ENCODE data around the gene PRDM10.
"Not testable (repeated sequence)": the region's sequence is repeated elsewhere in the genome, so short reads cannot be mapped to it uniquely, and the experiment has no call there.

Gene PRDM10, protein sequence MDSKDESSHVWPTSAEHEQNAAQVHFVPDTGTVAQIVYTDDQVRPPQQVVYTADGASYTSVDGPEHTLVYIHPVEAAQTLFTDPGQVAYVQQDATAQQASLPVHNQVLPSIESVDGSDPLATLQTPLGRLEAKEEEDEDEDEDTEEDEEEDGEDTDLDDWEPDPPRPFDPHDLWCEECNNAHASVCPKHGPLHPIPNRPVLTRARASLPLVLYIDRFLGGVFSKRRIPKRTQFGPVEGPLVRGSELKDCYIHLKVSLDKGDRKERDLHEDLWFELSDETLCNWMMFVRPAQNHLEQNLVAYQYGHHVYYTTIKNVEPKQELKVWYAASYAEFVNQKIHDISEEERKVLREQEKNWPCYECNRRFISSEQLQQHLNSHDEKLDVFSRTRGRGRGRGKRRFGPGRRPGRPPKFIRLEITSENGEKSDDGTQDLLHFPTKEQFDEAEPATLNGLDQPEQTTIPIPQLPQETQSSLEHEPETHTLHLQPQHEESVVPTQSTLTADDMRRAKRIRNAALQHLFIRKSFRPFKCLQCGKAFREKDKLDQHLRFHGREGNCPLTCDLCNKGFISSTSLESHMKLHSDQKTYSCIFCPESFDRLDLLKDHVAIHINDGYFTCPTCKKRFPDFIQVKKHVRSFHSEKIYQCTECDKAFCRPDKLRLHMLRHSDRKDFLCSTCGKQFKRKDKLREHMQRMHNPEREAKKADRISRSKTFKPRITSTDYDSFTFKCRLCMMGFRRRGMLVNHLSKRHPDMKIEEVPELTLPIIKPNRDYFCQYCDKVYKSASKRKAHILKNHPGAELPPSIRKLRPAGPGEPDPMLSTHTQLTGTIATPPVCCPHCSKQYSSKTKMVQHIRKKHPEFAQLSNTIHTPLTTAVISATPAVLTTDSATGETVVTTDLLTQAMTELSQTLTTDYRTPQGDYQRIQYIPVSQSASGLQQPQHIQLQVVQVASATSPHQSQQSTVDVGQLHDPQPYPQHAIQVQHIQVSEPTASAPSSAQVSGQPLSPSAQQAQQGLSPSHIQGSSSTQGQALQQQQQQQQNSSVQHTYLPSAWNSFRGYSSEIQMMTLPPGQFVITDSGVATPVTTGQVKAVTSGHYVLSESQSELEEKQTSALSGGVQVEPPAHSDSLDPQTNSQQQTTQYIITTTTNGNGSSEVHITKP

DNA sequence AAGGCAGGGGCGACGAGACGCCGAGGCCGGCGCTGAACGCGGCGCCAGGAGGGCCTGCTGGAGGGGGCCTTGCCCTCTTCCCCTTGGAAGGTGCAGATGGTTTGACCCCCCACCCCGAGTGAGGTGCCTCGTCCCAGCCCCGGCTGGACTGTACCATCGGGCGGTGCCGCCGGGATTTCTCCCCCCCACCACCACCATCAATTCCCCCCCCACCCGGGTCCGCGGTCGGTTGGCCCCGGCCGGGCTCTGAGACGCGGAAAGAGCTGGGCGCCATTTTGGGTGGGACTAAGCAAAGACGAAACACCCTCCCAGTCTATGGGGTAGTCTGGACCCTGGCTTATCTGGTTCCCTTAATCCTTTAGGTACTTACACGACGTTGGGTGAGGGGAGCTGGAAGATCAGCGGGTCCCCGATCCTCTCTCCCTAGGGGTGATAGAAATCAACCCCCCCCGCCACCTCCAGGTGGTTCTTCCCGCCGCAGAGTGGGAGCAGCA is at the start of gene PRDM10:
Gene PRDM10, minus strand, starts transcription at position 484 of the 494 bp plus-strand sequence. CDS start 41,871 bp downstream, outside the sequence.
- peak; percentile 80 for DNase-seq (ENCODE audit: low read depth, low spot score)

DNA sequence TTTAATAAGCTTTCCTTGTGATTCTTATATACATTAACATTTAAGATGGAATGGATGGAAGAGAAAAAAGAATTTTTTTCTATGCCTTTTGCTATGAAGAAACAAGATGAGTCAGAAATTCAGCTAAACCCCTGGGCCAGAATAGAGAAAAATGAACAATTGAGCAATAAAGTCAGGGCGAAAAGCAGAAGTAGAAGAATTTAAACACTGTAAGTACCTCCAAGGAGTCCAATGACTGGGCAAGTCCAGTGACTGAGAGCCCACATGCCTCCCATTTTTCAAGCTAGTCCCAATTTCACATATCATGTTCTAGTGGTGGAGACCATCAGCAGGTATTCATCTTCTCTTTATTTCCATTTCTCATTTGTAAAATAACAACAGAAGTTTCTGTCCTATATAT is 48.4 kb upstream of the PRDM10 start:
- no peak for DNase-seq (ENCODE audit: low read depth, low spot score)

DNA sequence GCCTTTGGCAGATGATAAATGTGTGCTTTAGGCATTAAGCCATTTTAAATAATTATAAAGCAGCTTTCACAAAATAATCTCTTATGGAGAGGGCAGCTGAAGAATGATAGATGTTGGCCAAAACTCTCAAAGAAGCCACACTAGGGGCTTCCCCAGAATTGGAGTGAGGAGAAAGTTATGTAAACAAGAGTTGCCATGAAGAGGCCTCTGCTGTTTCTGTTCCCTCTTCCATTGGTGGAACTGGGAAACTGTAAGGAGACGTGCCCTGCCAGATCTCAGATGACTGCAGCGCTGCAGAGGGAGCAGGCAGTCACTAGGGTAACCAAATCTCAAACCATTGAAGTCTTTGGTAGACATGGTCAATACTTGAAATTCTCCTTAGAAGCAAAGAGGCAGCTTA is 47.6 kb upstream of the PRDM10 start:
- no peak for DNase-seq (ENCODE audit: low read depth, low spot score)

- DNase-seq (ENCODE audit: low read depth, low spot score) = no peak
These were observed 46.7 kb upstream of the PRDM10 start for GRCh38 chr11:130049328-130049771.

DNA sequence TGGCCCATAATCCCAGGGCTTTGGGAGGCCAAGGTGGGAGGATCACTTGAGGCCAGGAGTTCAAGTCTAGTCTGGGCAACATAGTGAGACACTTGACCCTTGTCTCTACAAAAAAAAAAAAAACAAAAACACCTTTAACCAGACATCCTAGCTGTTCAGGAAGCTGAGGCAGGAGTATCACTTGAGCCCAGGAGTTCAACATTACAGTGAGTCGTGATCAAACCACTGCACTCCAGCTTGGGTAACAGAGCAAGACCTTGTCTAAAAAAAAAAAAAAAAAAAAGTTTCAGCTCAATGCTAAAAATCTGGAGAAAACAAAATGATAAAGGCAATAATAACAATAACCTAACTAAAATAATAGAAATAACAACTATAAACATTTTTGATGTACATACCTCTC is 44.5 kb upstream of the PRDM10 start:
- no peak for DNase-seq (ENCODE audit: low read depth, low spot score)

GRCh38 chr11:130043575-130043974 is 40.9 kb upstream of the PRDM10 start:
- DNase-seq (ENCODE audit: low read depth, low spot score) = no peak

DNA sequence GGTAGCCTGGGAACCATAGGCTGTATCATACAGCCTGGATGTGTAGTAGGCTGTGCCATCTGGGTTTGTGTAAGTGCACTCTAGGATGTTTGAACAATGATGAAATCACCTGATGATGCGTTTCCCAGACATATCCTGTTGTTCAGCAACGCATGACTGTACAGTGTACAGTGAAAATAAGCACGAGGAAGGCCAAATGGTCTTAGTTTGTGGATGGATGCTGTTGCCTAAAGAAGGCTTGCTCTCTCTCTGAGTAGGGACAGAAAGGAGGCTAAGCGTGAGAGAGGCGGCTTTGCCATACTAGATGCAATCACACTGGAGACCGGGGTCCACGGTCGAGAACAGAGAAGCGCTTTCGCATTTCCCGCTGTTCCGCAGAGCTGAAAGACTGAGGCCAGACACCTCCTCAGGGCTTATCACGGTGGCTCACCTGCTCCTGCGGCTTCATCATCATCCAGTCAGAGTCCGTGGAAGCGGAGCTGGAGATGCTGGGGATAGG is 39.5 kb upstream of the PRDM10 start:
- DNase-seq (ENCODE audit: low read depth, low spot score) = peak; percentile 26

DNA sequence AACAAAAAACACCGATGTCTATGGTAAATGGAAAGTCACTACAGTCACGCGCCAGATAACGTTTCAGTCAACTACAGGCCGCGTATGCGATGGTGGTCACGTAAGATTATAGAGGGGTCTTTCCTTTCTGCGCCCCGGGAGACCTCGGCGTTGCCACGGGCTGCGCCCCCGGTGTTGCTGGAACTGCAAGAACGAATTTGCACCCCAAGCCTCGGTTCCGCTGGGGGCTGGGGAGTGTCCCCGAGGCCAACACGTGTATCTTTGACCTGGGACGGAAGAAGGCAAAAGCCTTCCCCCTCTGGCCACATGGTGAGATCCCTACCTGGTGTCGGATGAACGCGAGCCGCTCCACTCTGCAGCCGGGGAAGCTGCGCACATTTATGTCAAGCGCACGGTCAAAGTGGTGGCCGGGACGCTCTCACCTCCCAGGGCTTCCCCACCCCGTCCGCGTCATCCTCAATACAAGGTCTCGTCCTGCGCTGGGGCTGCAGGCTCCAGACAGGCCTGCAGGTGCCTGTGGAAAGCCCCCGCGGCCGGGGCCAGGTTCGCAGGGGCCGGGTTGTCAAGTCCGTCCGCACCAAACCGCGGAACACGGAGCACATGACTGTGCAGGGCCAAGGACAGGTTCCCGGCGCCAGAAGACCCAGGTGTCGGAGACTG is 37.8 kb upstream of the PRDM10 start:
- no peak for DNase-seq (ENCODE audit: low read depth, low spot score)

- no peak for DNase-seq (ENCODE audit: low read depth, low spot score)
These were observed 35.4 kb upstream of the PRDM10 start for GRCh38 chr11:130037881-130038585.

DNA sequence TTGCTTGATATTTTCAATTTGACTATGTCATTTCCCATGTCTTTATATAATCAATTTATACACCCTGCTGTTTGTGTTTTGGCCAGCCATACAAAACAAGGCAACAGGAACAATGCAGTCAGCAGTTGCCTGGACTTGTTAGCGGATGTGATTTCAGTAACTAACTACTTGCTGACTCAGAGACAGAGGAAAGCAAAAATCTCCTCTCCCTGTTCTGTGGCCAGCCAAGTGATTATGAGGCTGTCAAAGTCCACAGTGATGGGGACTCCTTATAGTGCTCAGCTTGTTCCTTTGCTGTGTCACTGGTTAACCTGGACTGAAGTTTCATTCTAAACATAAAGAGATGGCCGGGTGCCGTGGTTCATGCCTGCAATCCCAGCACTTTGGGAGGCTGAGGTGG is 34.4 kb upstream of the PRDM10 start:
- no peak for DNase-seq (ENCODE audit: low read depth, low spot score)

DNA sequence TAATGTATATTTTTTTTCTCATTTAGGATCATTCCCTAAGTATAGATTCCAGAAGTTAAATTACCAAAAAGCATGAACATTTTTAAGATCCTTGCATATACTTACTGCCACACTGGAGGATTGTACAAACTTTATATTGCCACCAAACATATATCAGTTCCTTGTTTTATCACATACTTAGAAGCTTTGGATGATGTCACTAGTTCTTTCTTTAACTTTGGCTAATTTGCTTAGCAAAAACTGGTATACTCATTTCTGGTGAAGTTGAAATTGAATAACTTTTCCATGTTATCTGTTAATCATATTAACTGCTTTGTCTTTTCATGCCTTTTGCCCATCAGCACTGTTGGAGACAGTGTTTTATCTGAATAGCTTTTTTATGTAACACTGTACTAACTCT is 31.6 kb upstream of the PRDM10 start:
- no peak for DNase-seq (ENCODE audit: low read depth, low spot score)

GRCh38 chr11:130032931-130033330 is 30.3 kb upstream of the PRDM10 start:
- no peak for DNase-seq (ENCODE audit: low read depth, low spot score)

- DNase-seq (ENCODE audit: low read depth, low spot score) = no peak
These were observed 29.3 kb upstream of the PRDM10 start for GRCh38 chr11:130031945-130032344.

DNA sequence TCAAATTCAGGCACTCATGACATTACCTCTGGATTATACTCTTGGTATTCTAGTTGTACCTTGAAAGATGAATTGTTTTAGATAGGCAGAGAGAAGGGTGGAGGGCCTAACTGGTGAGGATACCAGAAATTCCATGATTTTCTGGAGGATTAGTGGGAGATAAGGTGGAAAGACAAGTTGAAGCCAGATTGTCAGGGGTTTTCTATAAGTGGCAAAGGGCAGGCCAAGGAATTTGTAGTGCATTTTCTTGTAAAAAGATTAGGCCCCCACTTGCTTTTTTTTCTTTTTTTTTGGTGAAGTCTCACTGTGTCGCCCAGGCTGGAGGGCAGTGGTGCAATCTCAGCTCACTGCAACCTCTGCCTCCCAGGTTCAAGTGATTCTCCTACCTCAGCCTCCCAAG is 28.4 kb upstream of the PRDM10 start:
- no peak for DNase-seq (ENCODE audit: low read depth, low spot score)

- DNase-seq (ENCODE audit: low read depth, low spot score) = no peak
These were observed 26.5 kb upstream of the PRDM10 start for GRCh38 chr11:130029137-130029536.

GRCh38 chr11:130025371-130025770 is 22.7 kb upstream of the PRDM10 start:
- no peak for DNase-seq (ENCODE audit: low read depth, low spot score)

DNA sequence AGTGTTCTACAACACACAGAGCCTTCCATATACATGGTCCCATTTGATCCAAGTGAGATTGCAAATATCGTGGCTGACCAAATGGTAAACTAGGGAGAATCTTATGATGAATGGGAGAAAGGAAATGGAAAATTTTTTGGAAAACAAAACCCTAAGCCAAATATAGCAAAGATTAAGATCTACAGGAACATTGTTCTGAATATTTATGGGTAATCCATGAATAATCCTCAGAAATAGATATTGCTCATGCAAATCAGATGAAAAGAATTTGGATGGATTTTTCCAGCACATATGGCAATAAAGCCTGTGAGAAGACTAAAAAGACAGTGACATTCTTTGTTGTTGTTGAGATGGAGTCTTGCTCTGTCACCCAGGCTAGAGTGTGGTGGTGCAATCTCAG is 21.7 kb upstream of the PRDM10 start:
- no peak for DNase-seq (ENCODE audit: low read depth, low spot score)

GRCh38 chr11:130023204-130023603 is 20.6 kb upstream of the PRDM10 start:
- no peak for DNase-seq (ENCODE audit: low read depth, low spot score)

GRCh38 chr11:130022799-130023198 is 20.2 kb upstream of the PRDM10 start:
- no peak for DNase-seq (ENCODE audit: low read depth, low spot score)

GRCh38 chr11:130021606-130022005 is 19.0 kb upstream of the PRDM10 start:
- not testable (repeated sequence) for DNase-seq (ENCODE audit: low read depth, low spot score)
